GM12801 (cell line): Measurements from ENCODE around the gene ZBTB7B.

Source experiments
- CTCF ChIP-seq: IDR thresholded peaks from one replicate; pipeline ENCODE4 v1.5.1; 2011; ENCODE audit warnings: control low read depth; ENCODE audit not compliant: insufficient read length; ENCODE audit errors: extremely low read depth

ZBTB7B gene

GRCh38 chr1:155004352-155005075, 1.9 kb downstream of the ZBTB7B start:
- TF ChIP-seq CTCF = no peak

- TF ChIP-seq CTCF = no peak
These were observed 2.7 kb downstream of the ZBTB7B start for GRCh38 chr1:155005076-155006011.

GRCh38 chr1:155006601-155007101, 4.0 kb downstream of the ZBTB7B start:
- TF ChIP-seq CTCF = no peak

GRCh38 chr1:155007251-155007828, 4.7 kb downstream of the ZBTB7B start:
- no peak for TF ChIP-seq CTCF

GRCh38 chr1:155008015-155008941, 5.7 kb downstream of the ZBTB7B start:
- no peak for TF ChIP-seq CTCF

- TF ChIP-seq CTCF = no peak
These were observed 6.7 kb downstream of the ZBTB7B start for GRCh38 chr1:155009221-155009711.
